Measurements from ENCODE around the gene EPHA10.
"Not testable (repeated sequence)": the region's sequence is repeated elsewhere in the genome, so short reads cannot be mapped to it uniquely, and the experiment has no call there.

Gene EPHA10

GRCh38 chr1:37691497-37692077, 73.3 kb downstream of the EPHA10 start:
- H3K27ac ChIP-seq (ENCODE audit: insufficient read depth in 1 of 2, low read depth in 1 of 2, low read length in 2 of 2, poor library complexity in 1 of 2, severe bottlenecking in 2 of 2), result peak overlapping the region in 1 of 2 experiments; percentile 91
- WGBS (ENCODE audit: insufficient coverage), result 4% methylated on average over 36 of the region's 45 CpGs
- no peaks in the 10 kb centered on the region for H3K9me3 ChIP-seq (ENCODE audit: control extremely low read depth in 1 of 5, control insufficient read depth in 4 of 5, insufficient read depth in 2 of 5, low read depth in 1 of 5, low read length in 4 of 5)
- peaks cover 16 to 40% (median 31%) of the 10 kb centered on the region in 4 experiments for H3K4me1 ChIP-seq (ENCODE audit: control extremely low read depth in 1 of 4, control insufficient read depth in 4 of 4, insufficient read depth in 4 of 4, low read length in 3 of 4)
- POLR2A ChIA-PET, result interaction anchor here (1.6 kb wide), 1 partner anchor 116 kb away, joined by 7 read pairs; the partner anchor contains the start of genes C1orf122 and YRDC
- CTCF ChIA-PET, result interaction anchor here (2.3 kb wide), 1 partner anchor 9 kb away, joined by 10 read pairs; no protein-coding TSS in a partner anchor
- peak overlapping the region; percentile 59 to 99 (median 98) for H3K4me3 ChIP-seq (ENCODE audit: control insufficient read depth in 1 of 7, extremely low read depth in 1 of 7, insufficient read depth in 4 of 7, low read depth in 2 of 7, low read length in 6 of 7)
- H3K36me3 ChIP-seq (ENCODE audit: control insufficient read depth in 4 of 4, insufficient read depth in 4 of 4, low read length in 3 of 4), result peaks cover 6 to 29% (median 14%) of the 10 kb centered on the region in 4 experiments
- DNase-seq, result peak; percentile 34 to 69 (median 64)
- H3K27me3 ChIP-seq (replicated peaks in 2 of 5; ENCODE audit: control insufficient read depth in 4 of 5, insufficient read depth in 5 of 5, low read length in 4 of 5), result no peaks in the 10 kb centered on the region

- POLR2A ChIA-PET, result interaction anchor here (0.6 kb wide), 1 partner anchor 823 kb away, joined by 4 read pairs; no protein-coding TSS in a partner anchor
These were observed 76.0 kb downstream of the EPHA10 start for GRCh38 chr1:37688926-37689325.

GRCh38 chr1:37687764-37688163, 77.2 kb downstream of the EPHA10 start:
- DNase-seq; POLR2A ChIA-PET; H3K4me3 ChIP-seq (ENCODE audit: control insufficient read depth in 1 of 7, extremely low read depth in 1 of 7, insufficient read depth in 4 of 7, low read depth in 2 of 7, low read length in 6 of 7); H3K27ac ChIP-seq (ENCODE audit: insufficient read depth in 1 of 2, low read depth in 1 of 2, low read length in 2 of 2, poor library complexity in 1 of 2, severe bottlenecking in 2 of 2); H3K9me3 ChIP-seq (ENCODE audit: control extremely low read depth in 1 of 5, control insufficient read depth in 4 of 5, insufficient read depth in 2 of 5, low read depth in 1 of 5, low read length in 4 of 5); H3K27me3 ChIP-seq (replicated peaks in 2 of 5; ENCODE audit: control insufficient read depth in 4 of 5, insufficient read depth in 5 of 5, low read length in 4 of 5): not testable (repeated sequence)
- CTCF ChIA-PET, result interaction anchor here (1.9 kb wide), 1 partner anchor 85 kb away, joined by 11 read pairs; no protein-coding TSS in a partner anchor
- WGBS (ENCODE audit: insufficient coverage), result 100% methylated on average over 2 of the region's 2 CpGs
- Histone ChIP-seq H3K36me3 (ENCODE audit: control insufficient read depth in 4 of 4, insufficient read depth in 4 of 4, low read length in 3 of 4) (peaks cover 7 to 45% (median 32%) of the 10 kb centered on the region in 4 experiments), H3K4me1 (ENCODE audit: control extremely low read depth in 1 of 4, control insufficient read depth in 4 of 4, insufficient read depth in 4 of 4, low read length in 3 of 4) (peaks cover 16 to 33% (median 27%) of the 10 kb centered on the region in 4 experiments)

More at GRCh38 chr1:37688926-37689325, 76.0 kb downstream of the EPHA10 start:
- WGBS (ENCODE audit: insufficient coverage), result 87% methylated on average over 3 of the region's 4 CpGs
- Histone ChIP-seq H3K27ac (ENCODE audit: insufficient read depth in 1 of 2, low read depth in 1 of 2, low read length in 2 of 2, poor library complexity in 1 of 2, severe bottlenecking in 2 of 2) (peak overlapping the region in 1 of 2 experiments; percentile 91), H3K9me3 (ENCODE audit: control extremely low read depth in 1 of 5, control insufficient read depth in 4 of 5, insufficient read depth in 2 of 5, low read depth in 1 of 5, low read length in 4 of 5) (no peaks in the 10 kb centered on the region), H3K4me3 (ENCODE audit: control insufficient read depth in 1 of 7, extremely low read depth in 1 of 7, insufficient read depth in 4 of 7, low read depth in 2 of 7, low read length in 6 of 7) (peak overlapping the region in 6 of 7 experiments; percentile 85 to 99 (median 98)), H3K27me3 (replicated peaks in 2 of 5; ENCODE audit: control insufficient read depth in 4 of 5, insufficient read depth in 5 of 5, low read length in 4 of 5) (no peaks in the 10 kb centered on the region), H3K36me3 (ENCODE audit: control insufficient read depth in 4 of 4, insufficient read depth in 4 of 4, low read length in 3 of 4) (peaks cover 6 to 33% (median 22%) of the 10 kb centered on the region in 4 experiments), H3K4me1 (ENCODE audit: control extremely low read depth in 1 of 4, control insufficient read depth in 4 of 4, insufficient read depth in 4 of 4, low read length in 3 of 4) (peaks cover 16 to 40% (median 31%) of the 10 kb centered on the region in 4 experiments)
- no peak for DNase-seq
- CTCF ChIA-PET, result interaction anchor here (0.6 to 1.4 kb wide), 7 partner anchors 9 to 1517 kb away, joined by 3 to 6 read pairs (median 3); no protein-coding TSS in a partner anchor

GRCh38 chr1:37685722-37686121, 79.2 kb downstream of the EPHA10 start:
- 100% methylated on average over 2 of the region's 3 CpGs for WGBS (ENCODE audit: insufficient coverage)
- no peak for DNase-seq
- no peaks in the 10 kb centered on the region for H3K9me3 ChIP-seq (ENCODE audit: control extremely low read depth in 1 of 5, control insufficient read depth in 4 of 5, insufficient read depth in 2 of 5, low read depth in 1 of 5, low read length in 4 of 5)
- H3K36me3 ChIP-seq (ENCODE audit: control insufficient read depth in 4 of 4, insufficient read depth in 4 of 4, low read length in 3 of 4), result peaks cover 11 to 56% (median 38%) of the 10 kb centered on the region in 4 experiments
- no peak overlapping the region for H3K4me3 ChIP-seq (ENCODE audit: control insufficient read depth in 1 of 7, extremely low read depth in 1 of 7, insufficient read depth in 4 of 7, low read depth in 2 of 7, low read length in 6 of 7)
- POLR2A ChIA-PET, result interaction anchor here (0.6 kb wide), 1 partner anchor 83 kb away, joined by 3 read pairs; no protein-coding TSS in a partner anchor
- H3K4me1 ChIP-seq (ENCODE audit: control extremely low read depth in 1 of 4, control insufficient read depth in 4 of 4, insufficient read depth in 4 of 4, low read length in 3 of 4), result peaks cover 9 to 19% (median 15%) of the 10 kb centered on the region in 4 experiments
- CTCF ChIA-PET, result interaction anchor here (1.0 to 16.2 kb wide), 2 partner anchors 15 to 82 kb away, joined by 3 to 187 read pairs; no protein-coding TSS in a partner anchor
- no peaks in the 10 kb centered on the region for H3K27me3 ChIP-seq (replicated peaks in 2 of 5; ENCODE audit: control insufficient read depth in 4 of 5, insufficient read depth in 5 of 5, low read length in 4 of 5)
- H3K27ac ChIP-seq (ENCODE audit: insufficient read depth in 1 of 2, low read depth in 1 of 2, low read length in 2 of 2, poor library complexity in 1 of 2, severe bottlenecking in 2 of 2), result no peak overlapping the region

DNA sequence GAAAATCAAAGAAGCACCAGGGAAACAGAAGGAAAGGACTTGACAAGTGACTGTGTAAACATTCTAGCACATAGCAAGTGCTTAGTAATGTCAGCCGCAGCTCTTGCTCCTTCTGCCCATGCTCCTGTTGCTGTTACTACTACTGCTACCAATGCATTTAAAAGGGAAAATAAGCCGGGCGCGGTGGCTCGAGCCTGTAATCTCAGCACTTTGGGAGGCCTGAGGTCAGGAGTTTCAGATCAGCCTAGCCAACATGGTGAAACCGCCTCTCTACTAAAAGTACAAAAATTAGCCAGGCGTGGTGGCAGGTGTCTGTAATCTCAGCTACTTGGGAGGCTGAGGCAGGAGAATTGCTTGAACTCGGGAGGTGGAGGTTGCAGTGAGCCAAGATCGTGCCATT, 80.7 kb downstream of the EPHA10 start:
- H3K27me3 ChIP-seq (replicated peaks in 2 of 5; ENCODE audit: control insufficient read depth in 4 of 5, insufficient read depth in 5 of 5, low read length in 4 of 5); H3K9me3 ChIP-seq (ENCODE audit: control extremely low read depth in 1 of 5, control insufficient read depth in 4 of 5, insufficient read depth in 2 of 5, low read depth in 1 of 5, low read length in 4 of 5); POLR2A ChIA-PET; H3K27ac ChIP-seq (ENCODE audit: insufficient read depth in 1 of 2, low read depth in 1 of 2, low read length in 2 of 2, poor library complexity in 1 of 2, severe bottlenecking in 2 of 2); H3K4me1 ChIP-seq (ENCODE audit: control extremely low read depth in 1 of 4, control insufficient read depth in 4 of 4, insufficient read depth in 4 of 4, low read length in 3 of 4); H3K4me3 ChIP-seq (ENCODE audit: control insufficient read depth in 1 of 7, extremely low read depth in 1 of 7, insufficient read depth in 4 of 7, low read depth in 2 of 7, low read length in 6 of 7); DNase-seq: not testable (repeated sequence)
- H3K36me3 ChIP-seq (ENCODE audit: control insufficient read depth in 4 of 4, insufficient read depth in 4 of 4, low read length in 3 of 4), result peaks cover 11 to 56% (median 40%) of the 10 kb centered on the region in 4 experiments
- CTCF ChIA-PET, result interaction anchor here (1.7 to 16.2 kb wide), 2 partner anchors 81 to 139 kb away, joined by 3 to 187 read pairs; no protein-coding TSS in a partner anchor
- 98% methylated on average over 4 of the region's 9 CpGs for WGBS (ENCODE audit: insufficient coverage)

DNA sequence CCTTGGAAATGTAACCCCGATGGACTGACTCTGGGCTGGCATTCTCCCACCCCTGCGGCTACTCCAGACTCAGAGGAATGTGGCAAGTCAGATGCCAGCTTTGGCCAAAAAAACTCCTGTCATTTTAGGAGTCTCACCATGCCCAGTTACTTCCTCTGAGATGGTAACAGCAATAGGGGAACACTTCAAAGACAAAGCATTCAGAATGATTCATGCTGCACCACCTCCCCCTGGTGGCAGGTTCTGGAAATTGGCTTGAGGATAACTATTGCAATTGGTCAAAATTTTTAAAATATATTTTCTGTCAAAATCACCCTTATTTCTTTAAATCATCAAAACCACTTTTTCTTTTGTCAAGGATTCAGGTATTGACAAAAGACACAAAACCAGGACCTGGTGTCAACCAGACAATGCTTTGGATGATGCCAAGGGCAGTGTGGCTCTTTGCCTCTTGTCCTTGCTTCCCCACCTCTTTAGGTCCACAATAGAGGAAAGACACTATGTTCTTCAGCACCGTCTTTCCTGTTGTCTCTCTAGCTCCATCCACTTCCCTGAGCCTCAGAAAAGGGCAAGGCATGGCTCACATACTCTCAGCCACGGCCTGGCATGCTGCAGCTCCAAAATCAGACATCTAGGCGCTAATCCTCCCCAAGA, 82.5 kb downstream of the EPHA10 start:
- CTCF ChIA-PET, result interaction anchor here (0.7 to 16.2 kb wide), 23 partner anchors 9 to 1130 kb away, joined by 3 to 187 read pairs (median 4); partner anchors contain the start of genes GNL2, MEAF6 and RSPO1
- no peaks in the 10 kb centered on the region for H3K9me3 ChIP-seq (ENCODE audit: control extremely low read depth in 1 of 5, control insufficient read depth in 4 of 5, insufficient read depth in 2 of 5, low read depth in 1 of 5, low read length in 4 of 5)

More for the DNA sequence above, 82.5 kb downstream of the EPHA10 start:
- Histone ChIP-seq H3K4me1 (ENCODE audit: control extremely low read depth in 1 of 4, control insufficient read depth in 4 of 4, insufficient read depth in 4 of 4, low read length in 3 of 4) (peaks cover 0 to 2% (median 0%) of the 10 kb centered on the region in 4 experiments), H3K36me3 (ENCODE audit: control insufficient read depth in 4 of 4, insufficient read depth in 4 of 4, low read length in 3 of 4) (peaks cover 9 to 52% (median 34%) of the 10 kb centered on the region in 4 experiments), H3K4me3 (ENCODE audit: control insufficient read depth in 1 of 7, extremely low read depth in 1 of 7, insufficient read depth in 4 of 7, low read depth in 2 of 7, low read length in 6 of 7) (no peak overlapping the region), H3K27me3 (replicated peaks in 2 of 5; ENCODE audit: control insufficient read depth in 4 of 5, insufficient read depth in 5 of 5, low read length in 4 of 5) (no peaks in the 10 kb centered on the region), H3K27ac (ENCODE audit: insufficient read depth in 1 of 2, low read depth in 1 of 2, low read length in 2 of 2, poor library complexity in 1 of 2, severe bottlenecking in 2 of 2) (no peak overlapping the region)
- DNase-seq, result peak; percentile 75 to 87 (median 81)
- POLR2A ChIA-PET, result no interaction called here
- 61% methylated on average over 5 of the region's 5 CpGs for WGBS (ENCODE audit: insufficient coverage)
